ENCODE data around the gene ATAD3B.

ATAD3B gene

DNA sequence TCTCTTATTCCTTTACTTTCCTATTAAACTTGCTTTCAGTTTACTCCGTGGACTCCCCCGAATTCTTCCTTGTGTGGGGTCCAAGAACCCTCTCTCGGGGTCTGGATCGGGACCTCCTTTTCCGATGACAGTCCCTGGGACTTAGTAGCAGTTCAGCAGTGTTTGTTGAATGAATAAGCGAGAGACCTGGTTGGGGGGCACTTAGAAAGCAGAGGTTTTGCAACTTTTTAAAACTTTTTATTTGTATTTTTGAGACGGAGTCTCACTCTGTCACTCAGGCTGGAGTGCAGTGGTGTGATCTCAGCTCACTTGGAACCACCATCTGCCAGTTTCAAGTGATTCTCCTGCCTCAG lies 48.3 kb upstream of the ATAD3B start:
- no peak overlapping the region for H3K4me3 ChIP-seq (replicated peaks; ENCODE audit: insufficient read depth, low read length)
- TF ChIP-seq GABPA (IDR thresholded peaks at IDR 0.05; ENCODE audit: low read depth): no peak
- TF ChIP-seq, protein P1, sequence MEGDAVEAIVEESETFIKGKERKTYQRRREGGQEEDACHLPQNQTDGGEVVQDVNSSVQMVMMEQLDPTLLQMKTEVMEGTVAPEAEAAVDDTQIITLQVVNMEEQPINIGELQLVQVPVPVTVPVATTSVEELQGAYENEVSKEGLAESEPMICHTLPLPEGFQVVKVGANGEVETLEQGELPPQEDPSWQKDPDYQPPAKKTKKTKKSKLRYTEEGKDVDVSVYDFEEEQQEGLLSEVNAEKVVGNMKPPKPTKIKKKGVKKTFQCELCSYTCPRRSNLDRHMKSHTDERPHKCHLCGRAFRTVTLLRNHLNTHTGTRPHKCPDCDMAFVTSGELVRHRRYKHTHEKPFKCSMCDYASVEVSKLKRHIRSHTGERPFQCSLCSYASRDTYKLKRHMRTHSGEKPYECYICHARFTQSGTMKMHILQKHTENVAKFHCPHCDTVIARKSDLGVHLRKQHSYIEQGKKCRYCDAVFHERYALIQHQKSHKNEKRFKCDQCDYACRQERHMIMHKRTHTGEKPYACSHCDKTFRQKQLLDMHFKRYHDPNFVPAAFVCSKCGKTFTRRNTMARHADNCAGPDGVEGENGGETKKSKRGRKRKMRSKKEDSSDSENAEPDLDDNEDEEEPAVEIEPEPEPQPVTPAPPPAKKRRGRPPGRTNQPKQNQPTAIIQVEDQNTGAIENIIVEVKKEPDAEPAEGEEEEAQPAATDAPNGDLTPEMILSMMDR (IDR thresholded peaks at IDR 0.05; ENCODE audit: insufficient read depth, low read length): no peak
- TF ChIP-seq SPI1 (IDR thresholded peaks at IDR 0.05; ENCODE audit: borderline replicate concordance, low read depth): no peak
- TF ChIP-seq, protein P2, sequence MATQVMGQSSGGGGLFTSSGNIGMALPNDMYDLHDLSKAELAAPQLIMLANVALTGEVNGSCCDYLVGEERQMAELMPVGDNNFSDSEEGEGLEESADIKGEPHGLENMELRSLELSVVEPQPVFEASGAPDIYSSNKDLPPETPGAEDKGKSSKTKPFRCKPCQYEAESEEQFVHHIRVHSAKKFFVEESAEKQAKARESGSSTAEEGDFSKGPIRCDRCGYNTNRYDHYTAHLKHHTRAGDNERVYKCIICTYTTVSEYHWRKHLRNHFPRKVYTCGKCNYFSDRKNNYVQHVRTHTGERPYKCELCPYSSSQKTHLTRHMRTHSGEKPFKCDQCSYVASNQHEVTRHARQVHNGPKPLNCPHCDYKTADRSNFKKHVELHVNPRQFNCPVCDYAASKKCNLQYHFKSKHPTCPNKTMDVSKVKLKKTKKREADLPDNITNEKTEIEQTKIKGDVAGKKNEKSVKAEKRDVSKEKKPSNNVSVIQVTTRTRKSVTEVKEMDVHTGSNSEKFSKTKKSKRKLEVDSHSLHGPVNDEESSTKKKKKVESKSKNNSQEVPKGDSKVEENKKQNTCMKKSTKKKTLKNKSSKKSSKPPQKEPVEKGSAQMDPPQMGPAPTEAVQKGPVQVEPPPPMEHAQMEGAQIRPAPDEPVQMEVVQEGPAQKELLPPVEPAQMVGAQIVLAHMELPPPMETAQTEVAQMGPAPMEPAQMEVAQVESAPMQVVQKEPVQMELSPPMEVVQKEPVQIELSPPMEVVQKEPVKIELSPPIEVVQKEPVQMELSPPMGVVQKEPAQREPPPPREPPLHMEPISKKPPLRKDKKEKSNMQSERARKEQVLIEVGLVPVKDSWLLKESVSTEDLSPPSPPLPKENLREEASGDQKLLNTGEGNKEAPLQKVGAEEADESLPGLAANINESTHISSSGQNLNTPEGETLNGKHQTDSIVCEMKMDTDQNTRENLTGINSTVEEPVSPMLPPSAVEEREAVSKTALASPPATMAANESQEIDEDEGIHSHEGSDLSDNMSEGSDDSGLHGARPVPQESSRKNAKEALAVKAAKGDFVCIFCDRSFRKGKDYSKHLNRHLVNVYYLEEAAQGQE (IDR thresholded peaks at IDR 0.05; ENCODE audit: insufficient replicate concordance, low read depth): no peak
- no peak for TF ChIP-seq POLR2AphosphoS5 (IDR thresholded peaks at IDR 0.05; ENCODE audit: low read depth)
- H3K27ac ChIP-seq (replicated peaks): no peak overlapping the region
- no peak for DNase-seq (ENCODE audit: low read depth in 1 of 2, low spot score in 1 of 2)
- peaks cover 16% of the 10 kb centered on the region for H3K27me3 ChIP-seq (ENCODE audit: insufficient read depth, poor library complexity, severe bottlenecking)

GRCh38 chr1:1424707-1425106 lies 46.9 kb upstream of the ATAD3B start:
- Histone ChIP-seq H3K27ac (replicated peaks) (no peak overlapping the region), H3K4me3 (replicated peaks; ENCODE audit: insufficient read depth, low read length) (no peak overlapping the region), H3K27me3 (ENCODE audit: insufficient read depth, poor library complexity, severe bottlenecking) (peaks cover 24% of the 10 kb centered on the region)
- no peak for DNase-seq (ENCODE audit: low read depth in 1 of 2, low spot score in 1 of 2)
- TF ChIP-seq POLR2AphosphoS5 (IDR thresholded peaks at IDR 0.05; ENCODE audit: low read depth) (no peak), GABPA (IDR thresholded peaks at IDR 0.05; ENCODE audit: low read depth) (no peak), SPI1 (IDR thresholded peaks at IDR 0.05; ENCODE audit: borderline replicate concordance, low read depth) (no peak)
- TF ChIP-seq, protein P2 (IDR thresholded peaks at IDR 0.05; ENCODE audit: insufficient replicate concordance, low read depth): no peak
- TF ChIP-seq, protein P1 (IDR thresholded peaks at IDR 0.05; ENCODE audit: insufficient read depth, low read length): no peak

GRCh38 chr1:1425426-1425752 lies 46.2 kb upstream of the ATAD3B start:
- TF ChIP-seq POLR2AphosphoS5 (IDR thresholded peaks at IDR 0.05; ENCODE audit: low read depth) (no peak), GABPA (IDR thresholded peaks at IDR 0.05; ENCODE audit: low read depth) (no peak), SPI1 (IDR thresholded peaks at IDR 0.05; ENCODE audit: borderline replicate concordance, low read depth) (no peak)
- TF ChIP-seq, protein P2 (IDR thresholded peaks at IDR 0.05; ENCODE audit: insufficient replicate concordance, low read depth): no peak
- TF ChIP-seq, protein P1 (IDR thresholded peaks at IDR 0.05; ENCODE audit: insufficient read depth, low read length): no peak
- no peak for DNase-seq (ENCODE audit: low read depth in 1 of 2, low spot score in 1 of 2)
- peaks cover 28% of the 10 kb centered on the region for H3K27me3 ChIP-seq (ENCODE audit: insufficient read depth, poor library complexity, severe bottlenecking)
- H3K4me3 ChIP-seq (replicated peaks; ENCODE audit: insufficient read depth, low read length): no peak overlapping the region
- H3K27ac ChIP-seq (replicated peaks): no peak overlapping the region
